ENCODE results near the gene WDR7.

DNA sequence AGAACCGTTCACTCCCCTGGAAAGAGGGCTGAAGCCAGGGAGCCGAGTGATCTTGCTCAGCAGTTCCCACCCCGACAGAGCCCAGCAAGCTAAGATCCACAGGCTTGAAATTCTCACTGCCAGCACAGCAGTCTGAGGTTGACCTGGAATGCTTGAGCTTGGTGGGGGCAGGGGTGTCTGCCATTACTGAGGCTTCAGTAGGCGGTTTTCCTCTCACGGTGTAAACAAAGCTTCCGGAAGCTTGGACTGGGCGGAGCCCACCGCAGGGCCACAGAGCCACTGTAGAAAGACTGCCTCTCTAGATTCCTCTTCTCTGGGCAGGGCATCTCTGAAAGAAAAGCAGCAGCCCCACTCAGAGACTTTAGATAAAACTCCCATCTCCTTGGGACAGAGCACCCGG lies 180.8 kb downstream of the WDR7 start:
- TF ChIP-seq POLR2A (IDR thresholded peaks at IDR 0.05) (no peak), POLR2AphosphoS5 (IDR thresholded peaks at IDR 0.05) (no peak)
- TF ChIP-seq, protein P1, sequence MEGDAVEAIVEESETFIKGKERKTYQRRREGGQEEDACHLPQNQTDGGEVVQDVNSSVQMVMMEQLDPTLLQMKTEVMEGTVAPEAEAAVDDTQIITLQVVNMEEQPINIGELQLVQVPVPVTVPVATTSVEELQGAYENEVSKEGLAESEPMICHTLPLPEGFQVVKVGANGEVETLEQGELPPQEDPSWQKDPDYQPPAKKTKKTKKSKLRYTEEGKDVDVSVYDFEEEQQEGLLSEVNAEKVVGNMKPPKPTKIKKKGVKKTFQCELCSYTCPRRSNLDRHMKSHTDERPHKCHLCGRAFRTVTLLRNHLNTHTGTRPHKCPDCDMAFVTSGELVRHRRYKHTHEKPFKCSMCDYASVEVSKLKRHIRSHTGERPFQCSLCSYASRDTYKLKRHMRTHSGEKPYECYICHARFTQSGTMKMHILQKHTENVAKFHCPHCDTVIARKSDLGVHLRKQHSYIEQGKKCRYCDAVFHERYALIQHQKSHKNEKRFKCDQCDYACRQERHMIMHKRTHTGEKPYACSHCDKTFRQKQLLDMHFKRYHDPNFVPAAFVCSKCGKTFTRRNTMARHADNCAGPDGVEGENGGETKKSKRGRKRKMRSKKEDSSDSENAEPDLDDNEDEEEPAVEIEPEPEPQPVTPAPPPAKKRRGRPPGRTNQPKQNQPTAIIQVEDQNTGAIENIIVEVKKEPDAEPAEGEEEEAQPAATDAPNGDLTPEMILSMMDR (IDR thresholded peaks at IDR 0.05) = no peak
